HepG2 (cell line): Measurements from ENCODE around the gene STX7. TPM values are rescaled to one million over a fixed set of nuclear protein-coding genes. Genes with fewer than 3 reads are reported as not detected.

Experiments
- BHLHE40 ChIP-seq: IDR thresholded peaks from 2 replicates; pipeline ENCODE4 v1.6.1; 2011; ENCODE audit warnings: low read length, improper control_type of control experiment
- CREBL2 ChIP-seq: sonication (generic); formaldehyde crosslinking; IDR thresholded peaks from 2 replicates; pipeline ENCODE4 v1.8.1; 2023; ENCODE audit warnings: missing genetic modification reagents, mild to moderate bottlenecking, borderline replicate concordance
- DRAP1 ChIP-seq: IDR thresholded peaks from 2 replicates; pipeline ENCODE4 v1.6.1; 2016; ENCODE audit warnings: missing genetic modification reagents, missing compliant biosample characterization
- GATA4 ChIP-seq: sonication (generic); IDR thresholded peaks from 2 replicates; pipeline ENCODE4 v1.6.1; 2016; ENCODE audit warnings: antibody characterized with exemption, low read depth, borderline replicate concordance
- MED13 ChIP-seq: sonication (generic); formaldehyde crosslinking; IDR thresholded peaks from 2 replicates; pipeline ENCODE4 v1.5.0; 2020; ENCODE audit warnings: missing genetic modification reagents
- NFE2L1 ChIP-seq: sonication (generic); formaldehyde crosslinking; IDR thresholded peaks from 2 replicates; pipeline ENCODE4 v1.4.0; 2020; ENCODE audit warnings: missing genetic modification reagents, mild to moderate bottlenecking, borderline replicate concordance
- POLR2A ChIP-seq, 2 experiments: IDR thresholded peaks; 2 replicates each; pipeline ENCODE4 v1.6.1; 2011; ENCODE audit warnings: low read depth in 2 of 2, low read length in 2 of 2, mild to moderate bottlenecking in 1 of 2, moderate library complexity in 1 of 2; ENCODE audit not compliant: insufficient read depth in 1 of 2
- SPEN ChIP-seq: sonication (generic); formaldehyde crosslinking; IDR thresholded peaks from 2 replicates; pipeline ENCODE4 v1.5.1; 2020; ENCODE audit warnings: low read depth, mild to moderate bottlenecking, missing genetic modification reagents
- SYNCRIP ChIP-seq: fragments of 200-400 bp; formaldehyde crosslinking; IDR thresholded peaks from 2 replicates; pipeline ENCODE4 v1.6.1; 2018; ENCODE audit warnings: mild to moderate bottlenecking, low read depth, low read length; ENCODE audit not compliant: insufficient read depth
- ZBTB37 ChIP-seq: sonication (generic); formaldehyde crosslinking; IDR thresholded peaks from 2 replicates; pipeline ENCODE4 v1.4.0; 2020; ENCODE audit warnings: mild to moderate bottlenecking, missing genetic modification reagents
- ZBTB39 ChIP-seq: sonication (generic); formaldehyde crosslinking; IDR thresholded peaks from 2 replicates; pipeline ENCODE4 v1.5.0; 2020; ENCODE audit warnings: missing genetic modification reagents
- ZFP41 ChIP-seq: sonication (generic); formaldehyde crosslinking; IDR thresholded peaks from 2 replicates; pipeline ENCODE4 v1.4.0; 2020; ENCODE audit warnings: mild to moderate bottlenecking, missing genetic modification reagents, borderline replicate concordance
- ZMYM4 ChIP-seq: sonication (generic); formaldehyde crosslinking; IDR thresholded peaks from 2 replicates; pipeline ENCODE4 v1.8.1; 2023; ENCODE audit warnings: mild to moderate bottlenecking, missing genetic modification reagents
- ZNF20 ChIP-seq: sonication (generic); formaldehyde crosslinking; IDR thresholded peaks from 2 replicates; pipeline ENCODE4 v1.4.0; 2020; ENCODE audit warnings: mild to moderate bottlenecking, moderate library complexity, missing genetic modification reagents
- ZNF275 ChIP-seq: sonication (generic); formaldehyde crosslinking; IDR thresholded peaks from 2 replicates; pipeline ENCODE4 v1.8.0; 2022; ENCODE audit warnings: missing genetic modification reagents, mild to moderate bottlenecking, inconsistent platforms, borderline replicate concordance
- ZNF556 ChIP-seq: sonication (generic); formaldehyde crosslinking; IDR thresholded peaks from 2 replicates; pipeline ENCODE4 v1.4.0; 2020; ENCODE audit warnings: mild to moderate bottlenecking, missing genetic modification reagents, borderline replicate concordance
- ZNF572 ChIP-seq: sonication (generic); formaldehyde crosslinking; IDR thresholded peaks from 2 replicates; pipeline ENCODE4 v1.5.1; 2020; ENCODE audit warnings: mild to moderate bottlenecking, missing genetic modification reagents
- ZNF710 ChIP-seq: sonication (generic); formaldehyde crosslinking; IDR thresholded peaks from 2 replicates; pipeline ENCODE4 v1.5.0; 2020; ENCODE audit warnings: mild to moderate bottlenecking, missing genetic modification reagents, borderline replicate concordance
- ZNF747 ChIP-seq: sonication (generic); formaldehyde crosslinking; IDR thresholded peaks from 2 replicates; pipeline ENCODE4 v1.8.1; 2023; ENCODE audit warnings: missing genetic modification reagents, mild to moderate bottlenecking, borderline replicate concordance
- ZNF776 ChIP-seq: sonication (generic); formaldehyde crosslinking; IDR thresholded peaks from 2 replicates; pipeline ENCODE4 v1.4.0; 2020; ENCODE audit warnings: mild to moderate bottlenecking, missing genetic modification reagents
- ZSCAN31 ChIP-seq: sonication (generic); formaldehyde crosslinking; IDR thresholded peaks from 2 replicates; pipeline ENCODE4 v1.5.0; 2020; ENCODE audit warnings: low read depth, mild to moderate bottlenecking, missing genetic modification reagents
- polyA plus RNA-seq, 8 experiments: library from polyadenylated mRNA; depleted of rRNA in 3 of 8; stranded (reverse) in 7 of 8; unstranded in 1 of 8; fragments of >200 nt; fragmentation: Illumina TruSeq in 4 of 8; extraction: Trizol in 4 of 8; gene quantifications; 2 replicates each; pipeline versions ENCODE4 v1.2.1 to v1.2.3, GENCODE V29; 2011 to 2016; ENCODE audit warnings: low read depth in 4 of 8, missing spikeins in 1 of 8, mixed read lengths in 1 of 8; ENCODE audit not compliant: insufficient read depth in 1 of 8
- total RNA-seq, 5 experiments: library from RNA; depleted of rRNA; stranded (reverse); fragments of >200 nt; fragmentation: Illumina TruSeq; extraction: Trizol; gene quantifications; 2 replicates each; pipeline ENCODE4 v1.2.3, GENCODE V29; 2016; ENCODE audit warnings: low read depth in 1 of 5

Gene STX7
- total and polyA plus RNA-seq, 2 of the 13 experiments (the other 11 are each of a cell fraction or from before 2014, with no cell fraction given): 28.0 to 34.7 TPM

- no peak for TF ChIP-seq SYNCRIP
- TF ChIP-seq SPEN (CRISPR knock-in tag): peak; percentile 83
- peak; percentile 96 for TF ChIP-seq ZSCAN31 (CRISPR knock-in tag)
- no peak for TF ChIP-seq ZBTB37 (CRISPR knock-in tag)
- TF ChIP-seq ZNF776 (CRISPR knock-in tag): peak; percentile 96
- no peak for TF ChIP-seq CREBL2 (CRISPR knock-in tag)
- TF ChIP-seq BHLHE40: 0 out of 2 replicates have a peak, but pooled peaks have one; percentile 32
- no peak for TF ChIP-seq GATA4
- TF ChIP-seq NFE2L1 (CRISPR knock-in tag): no peak
- TF ChIP-seq ZNF710 (CRISPR knock-in tag): peak; percentile 92; the same call in 1 of the 2 replicates
- no peak for TF ChIP-seq ZFP41 (CRISPR knock-in tag)
- peak; percentile 96; the same call in 1 of the 2 replicates for TF ChIP-seq ZNF275 (CRISPR knock-in tag)
- peak; percentile 29; the same call in 1 of the 2 replicates for TF ChIP-seq ZNF556 (CRISPR knock-in tag)
- TF ChIP-seq MED13 (CRISPR knock-in tag): peak; percentile 52; the same call in 1 of the 2 replicates
- peak; percentile 91 for TF ChIP-seq ZMYM4 (CRISPR knock-in tag)
- TF ChIP-seq DRAP1 (CRISPR knock-in tag): peak; percentile 89
- no peak; the same call in 1 of the 2 replicates for TF ChIP-seq ZNF572
- TF ChIP-seq ZNF747: peak; percentile 88
- TF ChIP-seq POLR2A (IDR thresholded peaks at IDR 0.05; ENCODE audit: insufficient read depth in 1 of 2, low read depth in 2 of 2, low read length in 2 of 2): peak; percentile 69 to 89
- no peak for TF ChIP-seq ZNF20 (CRISPR knock-in tag)
- TF ChIP-seq ZBTB39 (CRISPR knock-in tag): no peak; the same call in 1 of the 2 replicates
These were observed at the start of gene STX7 (continued) for GRCh38 chr6:132512638-132513632.
